Uterus (tissue), 2 donors: Measurements from ENCODE around the gene AIP.

Source experiments
- POLR2A ChIP-seq, 2 donors: fragments of 450-650 bp; IDR thresholded peaks; one replicate each; pipeline ENCODE4 v1.6.1; 2016; ENCODE audit warnings: antibody characterized with exemption in 2 of 2, mild to moderate bottlenecking in 1 of 2, moderate library complexity in 1 of 2
- TF ChIP-seq, protein P1 (sequence below), 4 experiments: fragments of 200-600 bp in 2 of 4; fragments of 450-650 bp in 2 of 4; sonication (generic) in 2 of 4; IDR thresholded peaks; one replicate each; pipeline ENCODE4 v1.5.1; 2016 to 2019; ENCODE audit warnings: antibody characterized with exemption in 4 of 4, mild to moderate bottlenecking in 2 of 4, moderate library complexity in 1 of 4

- TF ChIP-seq, protein P1, sequence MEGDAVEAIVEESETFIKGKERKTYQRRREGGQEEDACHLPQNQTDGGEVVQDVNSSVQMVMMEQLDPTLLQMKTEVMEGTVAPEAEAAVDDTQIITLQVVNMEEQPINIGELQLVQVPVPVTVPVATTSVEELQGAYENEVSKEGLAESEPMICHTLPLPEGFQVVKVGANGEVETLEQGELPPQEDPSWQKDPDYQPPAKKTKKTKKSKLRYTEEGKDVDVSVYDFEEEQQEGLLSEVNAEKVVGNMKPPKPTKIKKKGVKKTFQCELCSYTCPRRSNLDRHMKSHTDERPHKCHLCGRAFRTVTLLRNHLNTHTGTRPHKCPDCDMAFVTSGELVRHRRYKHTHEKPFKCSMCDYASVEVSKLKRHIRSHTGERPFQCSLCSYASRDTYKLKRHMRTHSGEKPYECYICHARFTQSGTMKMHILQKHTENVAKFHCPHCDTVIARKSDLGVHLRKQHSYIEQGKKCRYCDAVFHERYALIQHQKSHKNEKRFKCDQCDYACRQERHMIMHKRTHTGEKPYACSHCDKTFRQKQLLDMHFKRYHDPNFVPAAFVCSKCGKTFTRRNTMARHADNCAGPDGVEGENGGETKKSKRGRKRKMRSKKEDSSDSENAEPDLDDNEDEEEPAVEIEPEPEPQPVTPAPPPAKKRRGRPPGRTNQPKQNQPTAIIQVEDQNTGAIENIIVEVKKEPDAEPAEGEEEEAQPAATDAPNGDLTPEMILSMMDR (IDR thresholded peaks at IDR 0.05) = no peak
- TF ChIP-seq POLR2A (IDR thresholded peaks at IDR 0.05) = no peak
Measured at GRCh38 chr11:67442504-67443404, 40.1 kb upstream of the AIP start.
